ENCODE measurements around the gene PTPRN2. TPM values are rescaled to one million over a fixed set of nuclear protein-coding genes. Genes with fewer than 3 reads are reported as not detected.

The PTPRN2 gene
- polyA plus RNA-seq, 1 of the 3 experiments (the other 2 are of a cell fraction), result 4.0 TPM

GRCh38 chr7:157607218-157607617 lies 980.4 kb downstream of the PTPRN2 start:
- H3K79me2 ChIP-seq (ENCODE audit: insufficient read depth), result no peaks in the 10 kb centered on the region
- H3K9me3 ChIP-seq, result no peaks in the 10 kb centered on the region
- H3K9me2 ChIP-seq, result no peaks in the 10 kb centered on the region
- no peak overlapping the region for H3K4me2 ChIP-seq
- H3K27me3 ChIP-seq (ENCODE audit: insufficient read depth), result no peaks in the 10 kb centered on the region
- H3K9ac ChIP-seq, result no peak overlapping the region
- CTCF ChIA-PET, result no interaction called here
- 81% methylated on average over 6 of the region's 10 CpGs for WGBS (ENCODE audit: low lambda C conversion rate)
- TF ChIP-seq, protein P1, sequence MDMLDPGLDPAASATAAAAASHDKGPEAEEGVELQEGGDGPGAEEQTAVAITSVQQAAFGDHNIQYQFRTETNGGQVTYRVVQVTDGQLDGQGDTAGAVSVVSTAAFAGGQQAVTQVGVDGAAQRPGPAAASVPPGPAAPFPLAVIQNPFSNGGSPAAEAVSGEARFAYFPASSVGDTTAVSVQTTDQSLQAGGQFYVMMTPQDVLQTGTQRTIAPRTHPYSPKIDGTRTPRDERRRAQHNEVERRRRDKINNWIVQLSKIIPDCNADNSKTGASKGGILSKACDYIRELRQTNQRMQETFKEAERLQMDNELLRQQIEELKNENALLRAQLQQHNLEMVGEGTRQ (IDR thresholded peaks at IDR 0.05; ENCODE audit: borderline replicate concordance, low read depth, low read length), result no peak
- TF ChIP-seq TEAD4 (IDR thresholded peaks at IDR 0.05; ENCODE audit: borderline replicate concordance, insufficient read depth) (no peak), SIN3A (IDR thresholded peaks at IDR 0.05; ENCODE audit: borderline replicate concordance, low read depth, low read length) (no peak), ZBTB33 (IDR thresholded peaks at IDR 0.05; ENCODE audit: borderline replicate concordance, low read depth) (no peak), FOXM1 (IDR thresholded peaks at IDR 0.05; ENCODE audit: low read depth) (no peak), REST (IDR thresholded peaks at IDR 0.05; ENCODE audit: low read depth, low read length) (no peak), ELF1 (IDR thresholded peaks at IDR 0.05) (no peak), TCF12 (IDR thresholded peaks at IDR 0.05) (no peak), GATA2 (CRISPR knock-in tag; IDR thresholded peaks at IDR 0.05) (no peak), RXRA (IDR thresholded peaks at IDR 0.05; ENCODE audit: borderline replicate concordance, low read depth) (no peak), FOSL2 (IDR thresholded peaks at IDR 0.05; ENCODE audit: borderline replicate concordance, low read depth) (no peak), CHD2 (IDR thresholded peaks at IDR 0.05; ENCODE audit: low read length, partially characterized antibody) (no peak), GABPA (IDR thresholded peaks at IDR 0.05; ENCODE audit: low read depth) (no peak), MAX (IDR thresholded peaks at IDR 0.05; ENCODE audit: low read depth) (no peak), RAD21 (IDR thresholded peaks at IDR 0.05; ENCODE audit: low read length) (no peak)
- no peaks in the 10 kb centered on the region; a peak in 1 of 4 replicates for H3K4me1 ChIP-seq (ENCODE audit: control insufficient read depth in 1 of 2, insufficient read depth in 2 of 2, low read depth in 1 of 2, low read length in 1 of 2)
- no peak overlapping the region for H3K27ac ChIP-seq (ENCODE audit: low read depth in 2 of 2, low read length in 1 of 2)
- no peak for DNase-seq
- no peak overlapping the region for H3K4me3 ChIP-seq (ENCODE audit: low read depth in 2 of 2, low read length in 1 of 2)
- H4K20me1 ChIP-seq (ENCODE audit: insufficient read depth), result no peaks in the 10 kb centered on the region
- POLR2A ChIA-PET, result no interaction called here
- no peak overlapping the region for H2AFZ ChIP-seq (ENCODE audit: low read depth)
- H3K36me3 ChIP-seq (replicated peaks in 1 of 2; ENCODE audit: control insufficient read depth in 1 of 2, insufficient read depth in 2 of 2, low read length in 1 of 2), result no peaks in the 10 kb centered on the region
- no peaks in the 10 kb centered on the region for H3F3A ChIP-seq (replicated peaks; ENCODE audit: insufficient read depth)
